H1 (cell line): ENCODE measurements around the gene SMIM41. TPM values are rescaled to one million over a fixed set of nuclear protein-coding genes. Genes with fewer than 3 reads are reported as not detected.

ENCODE experiments used
- polyA plus RNA-seq, 7 experiments: library from polyadenylated mRNA; depleted of rRNA in 3 of 7; stranded (reverse) in 5 of 7; unstranded in 2 of 7; fragments of >200 nt in 5 of 7; fragments of 200-250 nt in 2 of 7; gene quantifications; 1 replicate in 5 of 7; 2 replicates in 1 of 7; 4 replicates in 1 of 7; pipeline versions ENCODE4 v1.2.1 to v1.2.3, GENCODE V29; 2011 to 2013; ENCODE audit warnings: missing spikeins in 2 of 7, mixed read lengths in 2 of 7
- total RNA-seq: library from RNA; stranded (reverse); fragmentation: NEBNext Ultra II Directional; extraction: Animal tissue kit (Norgen Biotek cat#: 25700); gene quantifications from 2 replicates; pipeline ENCODE4 v1.2.1, GENCODE V29; 2021
- TF ChIP-seq, protein P1 (sequence below): fragments of 300-600 bp; sonication (generic); IDR thresholded peaks from 2 replicates; pipeline ENCODE4 v1.7.1; 2012; ENCODE audit warnings: low read length, moderate library complexity, mild to moderate bottlenecking, inconsistent platforms; ENCODE audit not compliant: insufficient replicate concordance

SMIM41 gene
- total and polyA plus RNA-seq, 2 of the 8 experiments (the other 6 are each of a cell fraction or from before 2014, with no cell fraction given), result 0.28 to 0.98 TPM

DNA sequence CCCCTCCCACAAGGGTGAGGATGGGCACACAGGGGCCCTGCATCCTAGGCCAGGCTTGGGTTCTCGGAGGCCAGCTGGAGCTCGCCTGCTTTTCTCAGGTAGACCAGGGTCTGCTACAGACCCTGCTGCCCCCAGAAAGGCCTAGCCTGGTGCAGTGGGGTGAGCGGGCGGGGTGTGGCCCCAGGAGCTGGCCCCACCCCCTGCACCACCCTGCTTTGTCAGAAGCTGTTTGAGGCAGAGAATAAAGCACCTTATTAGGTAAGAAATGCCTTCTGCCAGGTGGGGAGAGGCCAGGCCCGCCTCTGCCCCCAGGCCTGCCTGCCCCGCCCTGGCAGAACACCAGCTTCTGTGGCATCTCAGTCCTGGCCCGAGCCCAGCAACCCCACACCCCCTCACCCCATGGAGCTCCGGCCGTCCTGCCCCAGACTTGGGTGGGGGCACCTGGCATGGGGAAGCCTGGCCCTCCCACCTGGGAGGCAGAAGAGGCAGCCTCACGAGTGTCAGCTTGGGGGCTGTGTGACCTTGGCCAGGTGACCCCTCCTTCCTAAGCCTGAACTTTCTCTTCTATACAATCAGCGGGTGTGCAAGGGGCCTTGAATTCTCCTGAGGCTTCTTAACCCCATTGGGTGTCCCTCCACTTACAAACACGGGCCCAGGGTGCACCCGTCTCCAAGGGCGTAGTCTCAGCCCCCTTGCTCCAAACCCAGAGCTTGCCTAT lies 69.1 kb downstream of the SMIM41 start (continued):
- TF ChIP-seq, protein P1, sequence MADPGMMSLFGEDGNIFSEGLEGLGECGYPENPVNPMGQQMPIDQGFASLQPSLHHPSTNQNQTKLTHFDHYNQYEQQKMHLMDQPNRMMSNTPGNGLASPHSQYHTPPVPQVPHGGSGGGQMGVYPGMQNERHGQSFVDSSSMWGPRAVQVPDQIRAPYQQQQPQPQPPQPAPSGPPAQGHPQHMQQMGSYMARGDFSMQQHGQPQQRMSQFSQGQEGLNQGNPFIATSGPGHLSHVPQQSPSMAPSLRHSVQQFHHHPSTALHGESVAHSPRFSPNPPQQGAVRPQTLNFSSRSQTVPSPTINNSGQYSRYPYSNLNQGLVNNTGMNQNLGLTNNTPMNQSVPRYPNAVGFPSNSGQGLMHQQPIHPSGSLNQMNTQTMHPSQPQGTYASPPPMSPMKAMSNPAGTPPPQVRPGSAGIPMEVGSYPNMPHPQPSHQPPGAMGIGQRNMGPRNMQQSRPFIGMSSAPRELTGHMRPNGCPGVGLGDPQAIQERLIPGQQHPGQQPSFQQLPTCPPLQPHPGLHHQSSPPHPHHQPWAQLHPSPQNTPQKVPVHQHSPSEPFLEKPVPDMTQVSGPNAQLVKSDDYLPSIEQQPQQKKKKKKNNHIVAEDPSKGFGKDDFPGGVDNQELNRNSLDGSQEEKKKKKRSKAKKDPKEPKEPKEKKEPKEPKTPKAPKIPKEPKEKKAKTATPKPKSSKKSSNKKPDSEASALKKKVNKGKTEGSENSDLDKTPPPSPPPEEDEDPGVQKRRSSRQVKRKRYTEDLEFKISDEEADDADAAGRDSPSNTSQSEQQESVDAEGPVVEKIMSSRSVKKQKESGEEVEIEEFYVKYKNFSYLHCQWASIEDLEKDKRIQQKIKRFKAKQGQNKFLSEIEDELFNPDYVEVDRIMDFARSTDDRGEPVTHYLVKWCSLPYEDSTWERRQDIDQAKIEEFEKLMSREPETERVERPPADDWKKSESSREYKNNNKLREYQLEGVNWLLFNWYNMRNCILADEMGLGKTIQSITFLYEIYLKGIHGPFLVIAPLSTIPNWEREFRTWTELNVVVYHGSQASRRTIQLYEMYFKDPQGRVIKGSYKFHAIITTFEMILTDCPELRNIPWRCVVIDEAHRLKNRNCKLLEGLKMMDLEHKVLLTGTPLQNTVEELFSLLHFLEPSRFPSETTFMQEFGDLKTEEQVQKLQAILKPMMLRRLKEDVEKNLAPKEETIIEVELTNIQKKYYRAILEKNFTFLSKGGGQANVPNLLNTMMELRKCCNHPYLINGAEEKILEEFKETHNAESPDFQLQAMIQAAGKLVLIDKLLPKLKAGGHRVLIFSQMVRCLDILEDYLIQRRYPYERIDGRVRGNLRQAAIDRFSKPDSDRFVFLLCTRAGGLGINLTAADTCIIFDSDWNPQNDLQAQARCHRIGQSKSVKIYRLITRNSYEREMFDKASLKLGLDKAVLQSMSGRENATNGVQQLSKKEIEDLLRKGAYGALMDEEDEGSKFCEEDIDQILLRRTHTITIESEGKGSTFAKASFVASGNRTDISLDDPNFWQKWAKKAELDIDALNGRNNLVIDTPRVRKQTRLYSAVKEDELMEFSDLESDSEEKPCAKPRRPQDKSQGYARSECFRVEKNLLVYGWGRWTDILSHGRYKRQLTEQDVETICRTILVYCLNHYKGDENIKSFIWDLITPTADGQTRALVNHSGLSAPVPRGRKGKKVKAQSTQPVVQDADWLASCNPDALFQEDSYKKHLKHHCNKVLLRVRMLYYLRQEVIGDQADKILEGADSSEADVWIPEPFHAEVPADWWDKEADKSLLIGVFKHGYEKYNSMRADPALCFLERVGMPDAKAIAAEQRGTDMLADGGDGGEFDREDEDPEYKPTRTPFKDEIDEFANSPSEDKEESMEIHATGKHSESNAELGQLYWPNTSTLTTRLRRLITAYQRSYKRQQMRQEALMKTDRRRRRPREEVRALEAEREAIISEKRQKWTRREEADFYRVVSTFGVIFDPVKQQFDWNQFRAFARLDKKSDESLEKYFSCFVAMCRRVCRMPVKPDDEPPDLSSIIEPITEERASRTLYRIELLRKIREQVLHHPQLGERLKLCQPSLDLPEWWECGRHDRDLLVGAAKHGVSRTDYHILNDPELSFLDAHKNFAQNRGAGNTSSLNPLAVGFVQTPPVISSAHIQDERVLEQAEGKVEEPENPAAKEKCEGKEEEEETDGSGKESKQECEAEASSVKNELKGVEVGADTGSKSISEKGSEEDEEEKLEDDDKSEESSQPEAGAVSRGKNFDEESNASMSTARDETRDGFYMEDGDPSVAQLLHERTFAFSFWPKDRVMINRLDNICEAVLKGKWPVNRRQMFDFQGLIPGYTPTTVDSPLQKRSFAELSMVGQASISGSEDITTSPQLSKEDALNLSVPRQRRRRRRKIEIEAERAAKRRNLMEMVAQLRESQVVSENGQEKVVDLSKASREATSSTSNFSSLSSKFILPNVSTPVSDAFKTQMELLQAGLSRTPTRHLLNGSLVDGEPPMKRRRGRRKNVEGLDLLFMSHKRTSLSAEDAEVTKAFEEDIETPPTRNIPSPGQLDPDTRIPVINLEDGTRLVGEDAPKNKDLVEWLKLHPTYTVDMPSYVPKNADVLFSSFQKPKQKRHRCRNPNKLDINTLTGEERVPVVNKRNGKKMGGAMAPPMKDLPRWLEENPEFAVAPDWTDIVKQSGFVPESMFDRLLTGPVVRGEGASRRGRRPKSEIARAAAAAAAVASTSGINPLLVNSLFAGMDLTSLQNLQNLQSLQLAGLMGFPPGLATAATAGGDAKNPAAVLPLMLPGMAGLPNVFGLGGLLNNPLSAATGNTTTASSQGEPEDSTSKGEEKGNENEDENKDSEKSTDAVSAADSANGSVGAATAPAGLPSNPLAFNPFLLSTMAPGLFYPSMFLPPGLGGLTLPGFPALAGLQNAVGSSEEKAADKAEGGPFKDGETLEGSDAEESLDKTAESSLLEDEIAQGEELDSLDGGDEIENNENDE, result no peak
